ENCODE measurements around the gene OPA3.
"Not testable (repeated sequence)": the region's sequence is repeated elsewhere in the genome, so short reads cannot be mapped to it uniquely, and the experiment has no call there.

Gene OPA3

DNA sequence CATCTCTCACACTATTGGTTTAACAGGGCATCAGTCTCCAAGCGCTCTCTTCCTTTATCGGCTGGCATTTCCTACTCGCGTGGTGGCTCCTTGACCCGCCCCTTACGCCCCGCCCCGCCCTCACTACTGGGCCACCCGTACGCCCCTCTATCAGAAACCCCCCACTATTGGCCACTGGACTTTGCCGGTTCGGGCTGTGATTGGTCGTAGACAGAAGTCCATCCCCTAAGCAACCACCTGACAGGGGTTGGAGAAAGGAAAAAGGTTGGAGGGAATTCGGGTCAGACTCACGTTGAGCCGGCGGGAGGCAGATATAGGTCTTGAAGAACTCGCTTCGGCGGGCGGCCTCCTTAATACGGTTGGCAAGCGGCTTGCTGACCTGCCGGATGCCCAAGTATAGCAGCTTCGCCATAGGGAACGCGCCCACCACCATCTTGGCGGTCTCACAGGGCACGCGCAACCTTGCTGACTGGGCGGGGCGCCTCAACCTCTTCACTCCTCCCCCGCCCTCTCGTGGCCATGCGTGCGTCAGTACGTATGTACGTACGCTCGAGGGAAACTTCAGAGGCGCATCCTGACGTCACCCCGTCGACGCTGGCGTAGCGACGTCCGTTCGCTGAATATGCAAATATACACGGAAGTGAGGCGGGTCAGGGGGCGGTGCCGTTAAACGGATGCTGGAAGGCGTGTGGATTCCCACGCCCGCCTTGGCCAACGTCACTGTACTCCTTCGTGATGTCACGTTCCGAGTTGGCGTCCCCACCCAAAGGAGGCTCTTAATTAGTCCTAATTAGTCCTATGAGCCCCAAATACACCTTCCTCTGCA, at the start of gene OPA3:
Gene OPA3 (minus strand): TSS at position 471 of the 826 bp plus-strand sequence. CDS start 38 bp downstream, at position 433.
- peak; percentile 99 for DNase-seq (ENCODE audit: low spot score)

DNA sequence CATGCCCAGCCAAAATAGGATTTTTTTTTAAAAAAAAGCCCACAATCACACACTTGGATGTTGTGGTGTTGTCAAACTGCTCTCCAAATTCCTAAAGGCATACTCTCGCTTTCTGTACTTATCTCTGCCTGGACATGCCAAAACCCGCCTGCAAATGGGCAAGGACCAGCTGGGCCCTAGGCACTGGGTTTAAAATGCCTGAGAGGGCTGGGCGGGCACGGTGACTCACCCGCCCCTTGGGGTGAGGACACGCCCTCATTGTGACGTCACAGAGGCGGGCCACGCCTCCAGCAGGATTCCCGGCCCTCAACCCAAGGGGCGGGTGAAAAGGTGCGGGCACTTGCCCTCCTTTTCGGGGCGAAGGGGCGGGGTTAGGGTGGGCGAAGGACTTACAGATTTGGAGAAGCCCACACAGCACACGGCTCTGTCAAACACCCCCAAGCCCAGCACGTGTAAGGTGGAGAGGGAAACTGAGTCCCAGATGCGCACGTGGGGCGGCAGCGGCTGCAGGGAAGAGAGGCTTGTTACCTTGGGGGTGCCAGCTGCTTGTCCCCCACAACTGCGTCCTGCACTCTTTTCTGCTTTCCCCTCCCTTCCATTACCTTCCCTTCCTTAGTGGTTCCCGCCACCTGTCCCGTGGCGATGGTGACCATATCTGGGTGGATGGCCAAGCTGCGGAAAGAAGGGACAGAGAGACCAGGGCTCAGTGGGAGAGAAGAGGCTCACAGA, 48.0 kb upstream of the OPA3 start:
- DNase-seq (ENCODE audit: low spot score) = peak; percentile 99

DNA sequence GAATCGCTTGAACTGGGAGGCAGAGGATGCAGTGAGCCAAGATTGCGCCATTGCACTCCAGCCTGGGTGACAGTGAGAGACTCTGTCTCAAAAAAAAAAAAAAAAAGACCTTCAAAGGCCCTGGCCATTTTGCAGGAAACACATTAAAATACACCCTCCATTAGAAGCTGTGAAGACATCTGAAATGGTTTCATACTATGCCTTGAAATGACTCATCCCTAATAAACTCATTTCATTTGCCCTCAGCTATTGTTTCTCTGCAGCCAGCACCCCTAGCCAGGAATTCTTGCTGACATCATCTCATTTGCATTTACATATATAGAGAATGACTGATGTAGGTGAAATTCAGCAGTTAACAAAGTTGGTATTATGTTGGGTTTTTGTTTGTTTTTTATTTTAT, 45.9 kb upstream of the OPA3 start:
- peak; percentile 87 for DNase-seq (ENCODE audit: low spot score)

DNA sequence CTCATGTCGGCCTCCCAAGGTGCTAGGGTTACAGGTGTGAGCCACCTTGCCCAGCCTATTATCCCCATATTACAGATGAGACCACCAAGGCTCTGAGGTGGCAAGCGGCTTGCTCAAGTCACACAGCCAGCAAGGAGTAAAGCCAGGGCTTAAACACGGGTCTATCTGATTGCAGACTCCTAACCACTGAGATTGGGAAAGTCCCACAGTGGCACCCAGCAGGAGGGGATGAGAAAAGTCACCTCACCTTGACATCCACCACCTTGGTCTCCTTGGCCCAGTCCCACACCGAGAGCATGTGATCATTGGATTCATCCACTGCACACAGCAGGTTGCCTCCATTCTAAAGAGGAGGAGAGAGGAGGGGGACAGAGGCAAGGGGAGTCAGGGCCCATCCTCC, 45.1 kb upstream of the OPA3 start:
- DNase-seq (ENCODE audit: low spot score) = no peak

DNA sequence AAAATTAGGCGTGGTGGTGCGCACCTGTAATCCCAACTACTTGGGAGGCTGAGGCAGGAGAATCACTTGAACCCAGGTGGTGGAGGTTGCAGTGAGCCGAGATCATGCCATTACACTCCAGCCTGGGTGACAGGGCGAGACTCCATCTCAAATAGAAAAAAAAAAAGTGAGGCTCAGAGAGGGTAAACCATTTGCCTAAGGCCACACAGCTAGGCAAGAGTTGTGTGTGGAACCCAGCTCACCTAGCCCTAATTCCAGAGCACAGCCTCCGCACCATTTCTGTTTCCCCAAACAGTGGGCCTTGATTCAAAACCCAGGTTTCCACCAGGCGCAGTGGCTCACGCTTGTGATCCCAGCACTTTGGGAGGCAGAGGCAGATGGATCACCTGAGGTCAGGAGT, 43.6 kb upstream of the OPA3 start:
- DNase-seq (ENCODE audit: low spot score) = not testable (repeated sequence)

DNA sequence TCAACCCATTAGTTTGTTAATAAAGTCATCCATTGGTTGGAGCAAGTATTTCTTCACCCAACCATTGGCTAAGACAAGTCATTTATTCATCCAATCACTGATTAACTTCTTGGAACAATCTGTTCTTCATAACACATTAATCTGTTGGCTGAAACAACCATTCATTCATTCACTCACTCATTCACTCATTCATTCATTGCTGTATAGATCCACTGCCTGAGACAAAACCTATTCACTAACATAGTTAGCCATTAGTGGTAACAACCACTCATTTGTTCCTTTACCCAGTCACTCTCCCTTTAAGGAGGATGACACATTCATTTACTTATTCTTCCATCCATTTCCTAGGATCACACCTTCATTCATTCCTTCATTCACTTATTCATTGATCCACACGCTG, 39.4 kb upstream of the OPA3 start:
- no peak for DNase-seq (ENCODE audit: low spot score)

DNA sequence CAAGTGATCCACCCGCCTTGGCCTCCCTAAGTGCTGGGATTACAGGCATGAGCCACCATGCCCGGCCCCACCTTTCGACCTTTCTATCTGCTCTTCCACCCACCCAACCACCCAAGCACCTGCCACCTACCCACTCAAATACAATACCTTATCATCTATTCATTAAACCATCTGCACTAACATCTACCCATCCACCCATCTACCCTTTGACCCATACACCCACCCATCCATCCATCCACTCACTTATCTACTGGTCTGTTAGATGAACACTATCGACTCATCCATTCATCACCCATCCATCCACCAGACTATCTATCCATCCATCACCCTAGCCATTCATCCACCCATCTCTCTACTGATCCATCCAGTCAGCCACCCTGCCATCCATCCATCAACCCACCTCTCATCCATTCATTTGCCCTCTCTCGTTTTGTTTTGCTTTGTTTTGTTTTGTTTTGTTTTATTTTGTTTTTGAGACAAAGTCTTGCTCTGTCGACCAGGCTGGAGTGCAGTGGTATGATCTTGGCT, 37.4 kb upstream of the OPA3 start:
- DNase-seq (ENCODE audit: low spot score) = no peak

DNA sequence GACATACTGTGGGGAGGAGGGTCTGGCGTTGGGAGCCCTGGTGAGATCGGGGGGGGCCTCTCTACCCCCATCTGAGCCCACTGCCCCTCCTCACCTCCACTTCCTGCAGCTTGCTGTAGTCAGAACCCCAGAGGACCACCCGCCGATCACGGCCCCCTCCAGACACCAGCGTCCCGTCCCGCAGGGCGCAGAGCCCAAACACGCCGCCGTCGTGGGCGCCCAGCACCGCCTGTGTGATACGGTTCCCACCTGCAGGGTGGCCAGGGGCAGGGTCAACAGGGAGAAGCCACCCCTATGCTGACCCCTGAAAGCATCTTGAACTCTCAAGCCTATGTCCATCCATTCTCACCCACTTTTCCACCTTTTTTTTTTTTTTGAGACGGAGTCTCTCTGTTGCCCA, 36.8 kb upstream of the OPA3 start:
- DNase-seq (ENCODE audit: low spot score) = no peak

DNA sequence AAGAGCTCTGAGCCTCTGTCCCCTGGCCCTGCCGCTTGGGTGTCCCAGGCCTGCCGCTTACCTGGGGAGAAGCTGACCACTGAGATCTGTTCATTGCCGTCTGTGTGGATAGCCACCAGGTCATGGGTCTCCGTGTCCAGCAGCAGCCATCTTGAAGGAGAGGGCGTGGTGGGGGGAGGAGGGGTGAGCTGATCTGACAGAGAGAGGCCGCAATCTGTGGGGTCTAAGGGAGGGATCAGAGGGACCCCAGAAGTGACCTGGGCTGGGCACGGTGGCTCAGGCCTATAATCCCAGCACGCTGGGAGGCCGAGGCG, 32.1 kb upstream of the OPA3 start:
- no peak for DNase-seq (ENCODE audit: low spot score)

DNA sequence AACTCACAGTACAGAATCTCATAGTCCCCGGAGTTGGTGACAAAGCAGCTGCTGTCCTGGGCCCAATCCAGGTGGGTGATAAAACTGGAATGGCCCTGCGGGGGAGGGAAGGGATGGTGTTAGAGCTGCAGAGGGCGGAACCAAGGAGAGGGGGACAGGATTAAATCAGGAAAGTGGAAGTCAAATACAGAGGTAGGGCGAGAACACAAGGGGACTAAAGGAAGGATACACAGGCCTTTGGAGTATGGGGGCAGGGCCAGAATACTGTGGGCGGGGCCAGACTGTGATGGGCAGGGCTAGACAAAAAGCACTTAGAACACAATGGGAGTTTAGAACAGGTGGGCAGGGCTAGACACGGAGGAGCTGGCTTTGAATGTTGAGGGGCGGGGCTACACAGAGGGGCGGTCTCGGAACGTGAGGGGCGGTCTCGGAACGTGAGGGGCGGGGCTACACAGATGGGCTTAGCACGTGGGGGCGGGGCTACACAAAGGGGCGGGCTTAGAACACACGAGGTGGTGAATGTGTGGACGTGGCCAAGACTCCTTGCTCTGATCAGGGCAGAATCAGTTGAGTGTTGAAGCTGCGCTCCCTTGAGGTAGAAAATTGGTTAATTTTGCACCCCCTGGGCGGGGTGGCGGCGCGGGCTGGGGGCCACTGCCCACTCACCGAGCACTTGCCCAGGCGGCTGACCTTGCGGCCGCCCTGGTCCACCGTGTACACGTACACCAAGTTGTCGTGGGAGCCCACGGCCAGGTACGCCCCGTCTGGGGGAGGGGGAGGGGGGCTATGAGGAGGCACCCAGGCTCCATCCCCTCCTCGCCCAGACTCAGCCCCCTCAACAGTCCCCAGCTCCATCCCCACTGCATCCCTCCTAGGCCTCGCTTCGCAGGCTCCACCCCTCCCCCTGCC, 31.4 kb upstream of the OPA3 start:
- DNase-seq (ENCODE audit: low spot score) = peak; percentile 82

DNA sequence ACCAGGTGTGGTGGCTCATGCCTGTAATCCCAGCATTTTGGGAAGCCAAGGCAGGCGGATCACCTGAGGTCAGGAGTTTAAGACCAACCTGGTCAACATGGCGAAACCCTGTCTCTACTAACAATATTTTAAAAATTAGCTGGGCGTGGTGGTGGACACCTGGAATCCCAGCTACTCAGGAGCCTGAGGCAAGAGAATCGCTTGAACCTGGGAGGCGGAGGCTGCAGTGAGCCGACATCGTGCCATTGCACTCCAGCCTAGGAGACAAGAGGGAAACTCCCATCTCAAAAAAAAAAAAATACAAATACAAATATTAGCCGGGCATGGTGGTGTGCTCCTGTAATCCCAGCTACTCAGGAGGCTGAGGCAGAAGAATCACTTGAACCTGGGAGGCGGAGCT, 30.5 kb upstream of the OPA3 start:
- DNase-seq (ENCODE audit: low spot score) = not testable (repeated sequence)

DNA sequence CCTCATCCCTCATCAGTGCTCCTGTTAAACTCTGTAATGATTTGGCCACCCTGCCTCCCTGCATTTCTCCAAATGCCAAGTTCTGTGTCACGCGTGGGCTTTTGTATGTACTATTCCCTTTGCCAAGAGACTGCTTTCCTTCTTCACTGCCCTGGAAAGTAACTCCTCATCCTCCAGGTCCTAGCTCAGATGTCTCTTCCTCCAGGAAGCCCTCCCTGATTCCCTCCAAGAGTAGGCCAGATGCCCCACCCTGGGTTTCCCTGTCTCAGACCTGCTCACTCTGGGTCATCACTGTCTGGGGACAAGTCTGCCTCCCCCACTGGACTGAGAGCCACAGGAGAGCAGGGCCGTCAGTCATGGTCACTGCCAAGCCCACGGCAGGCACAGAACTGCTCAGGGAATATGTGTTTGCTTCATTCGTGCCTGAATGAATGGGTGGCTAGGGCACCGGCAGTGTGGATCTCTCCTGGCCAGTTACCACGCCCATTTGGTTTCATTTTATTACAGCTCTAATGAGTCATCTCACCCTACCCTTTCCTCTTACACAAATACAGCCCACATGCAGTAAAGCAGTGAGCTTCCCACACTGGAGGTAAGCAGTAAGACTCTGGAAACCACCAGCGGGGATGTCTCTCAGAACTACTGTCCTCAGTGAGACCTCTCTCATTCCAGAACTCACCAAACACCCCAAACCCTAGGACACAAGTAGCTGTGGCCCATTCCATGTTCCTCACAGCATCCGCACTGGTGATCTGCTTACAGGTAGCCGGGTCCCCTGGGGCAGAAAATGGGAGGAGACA, 29.5 kb upstream of the OPA3 start:
- peak; percentile 96 for DNase-seq (ENCODE audit: low spot score)

DNA sequence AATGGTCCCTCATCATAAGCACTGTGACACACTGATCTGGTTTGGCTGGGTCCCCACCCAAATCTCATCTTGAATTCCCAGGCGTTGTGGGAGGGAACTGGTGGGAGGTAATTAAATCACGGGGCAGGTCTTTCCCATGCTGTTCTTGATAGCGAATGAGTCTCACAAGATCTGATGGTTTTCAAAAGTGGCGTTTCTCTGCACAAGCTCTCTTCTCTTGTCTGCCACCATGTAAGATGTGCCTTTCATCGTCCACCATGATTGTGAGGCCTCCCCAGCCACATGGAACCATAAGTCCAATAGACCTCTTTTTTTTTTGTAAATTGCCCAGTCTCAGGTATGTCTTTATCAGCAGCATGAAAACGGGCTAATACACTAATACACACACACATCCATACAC, 24.3 kb upstream of the OPA3 start:
- DNase-seq (ENCODE audit: low spot score) = no peak

DNA sequence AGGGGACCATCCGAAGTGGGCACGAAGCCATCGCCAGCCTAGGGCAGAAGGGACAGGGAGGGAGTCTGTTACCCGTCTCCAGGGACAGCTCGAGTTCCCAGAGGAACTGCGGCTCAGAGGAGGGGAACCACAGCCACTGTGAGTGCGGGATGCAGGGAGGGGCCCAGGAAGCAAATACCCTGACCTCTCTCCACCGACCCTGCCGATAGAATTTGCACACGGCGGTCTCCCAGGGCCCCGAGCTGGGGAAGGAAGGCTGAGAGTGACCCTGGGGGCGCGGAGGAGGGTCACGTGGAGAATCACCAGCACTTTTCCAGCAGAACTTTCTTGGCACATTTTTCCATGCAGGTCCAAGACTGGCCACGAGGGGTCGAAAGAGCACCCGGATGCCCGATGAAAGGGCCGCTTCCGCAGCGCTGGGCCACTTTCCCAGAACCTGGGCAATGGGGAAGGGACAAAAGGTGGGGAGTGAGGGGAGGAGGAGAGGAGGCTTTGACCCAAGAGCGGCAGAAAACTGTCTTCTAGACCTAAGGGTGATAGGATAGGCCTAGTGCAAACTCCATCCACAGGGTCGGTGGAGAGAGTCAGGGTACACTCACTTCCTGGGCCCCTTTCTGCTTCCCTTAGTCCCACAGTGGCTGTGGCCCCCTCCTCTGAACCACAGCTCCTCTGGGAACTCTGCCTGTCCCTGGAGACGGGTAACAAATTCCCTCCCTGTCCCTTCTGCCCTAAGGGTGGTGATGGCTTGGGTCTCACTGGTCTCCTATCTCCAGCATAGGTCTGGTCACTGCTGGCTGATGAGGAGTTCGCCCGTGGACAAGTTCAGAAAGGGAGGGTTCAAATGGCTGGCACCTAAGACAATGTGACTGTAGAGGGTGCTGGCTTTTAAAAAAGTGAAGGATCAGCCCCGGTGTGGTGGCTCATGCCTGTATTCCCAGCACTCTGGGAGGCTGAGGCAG, 22.7 kb upstream of the OPA3 start:
- DNase-seq (ENCODE audit: low spot score) = peak; percentile 81

DNA sequence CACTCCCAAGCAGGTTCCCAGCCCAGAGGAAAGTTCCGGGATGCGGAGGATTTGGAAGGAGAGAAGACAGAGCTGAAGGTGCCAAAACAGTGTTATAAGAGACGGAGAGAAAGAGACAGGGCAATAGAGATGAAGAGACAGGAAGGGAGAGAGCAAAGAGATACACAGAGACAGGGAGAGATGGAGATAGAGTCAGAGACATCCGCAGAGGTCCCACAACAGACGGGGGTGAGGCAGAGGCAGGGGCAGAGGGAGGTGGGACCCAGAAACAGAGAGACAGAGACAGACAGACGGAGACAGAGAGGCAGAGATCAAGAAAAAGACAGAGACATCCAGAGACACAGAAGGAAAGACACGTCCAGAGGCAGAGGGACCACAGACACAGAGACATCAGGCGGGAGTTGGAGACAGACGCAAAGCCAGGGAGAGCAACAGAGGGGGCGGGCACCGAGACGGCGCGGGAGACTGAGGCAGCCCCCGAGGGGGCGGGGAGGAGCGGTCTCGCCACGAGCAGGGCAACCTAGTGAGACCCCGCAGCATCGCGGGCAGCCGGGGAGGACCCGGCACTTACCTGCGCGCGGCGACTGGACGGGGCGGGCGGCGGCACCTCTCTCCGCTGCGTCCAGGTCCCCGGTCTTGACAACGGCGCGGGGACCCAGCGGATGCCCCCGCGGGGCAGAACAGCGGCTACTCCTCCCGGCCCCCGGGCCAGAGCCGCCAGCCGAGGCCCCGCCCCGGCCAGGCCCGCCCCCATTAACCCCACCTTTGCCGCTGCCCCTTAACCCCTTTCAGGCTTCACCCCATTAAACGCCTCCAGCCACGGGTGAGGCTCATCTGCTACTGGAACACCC, 17.1 kb upstream of the OPA3 start, which contains the start of gene GPR4:
Gene GPR4 (minus strand): TSS at position 689 of the 851 bp plus-strand sequence. CDS start 10,346 bp downstream, outside the sequence.
- peak; percentile 28 for DNase-seq (ENCODE audit: low spot score)

DNA sequence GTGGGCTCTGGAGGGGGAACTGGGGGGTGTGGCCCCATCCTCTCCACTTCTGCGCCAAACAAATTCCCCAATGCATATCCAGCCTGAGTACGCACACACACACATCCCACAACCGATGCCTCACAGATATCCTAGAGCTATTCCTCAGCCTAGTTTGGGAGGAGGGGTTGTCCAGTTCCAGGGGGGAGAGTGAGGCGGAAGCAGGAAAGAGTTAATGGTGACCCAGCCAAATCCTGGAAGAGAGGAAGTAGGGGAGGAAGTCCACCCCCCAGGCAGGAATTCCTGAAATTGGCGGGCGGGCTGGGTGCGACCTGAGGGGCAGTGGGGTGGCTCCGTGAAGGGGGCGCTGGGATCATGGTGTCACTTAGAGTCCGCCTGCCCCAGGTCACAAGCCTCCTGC, 16.5 kb upstream of the OPA3 start:
- no peak for DNase-seq (ENCODE audit: low spot score)

DNA sequence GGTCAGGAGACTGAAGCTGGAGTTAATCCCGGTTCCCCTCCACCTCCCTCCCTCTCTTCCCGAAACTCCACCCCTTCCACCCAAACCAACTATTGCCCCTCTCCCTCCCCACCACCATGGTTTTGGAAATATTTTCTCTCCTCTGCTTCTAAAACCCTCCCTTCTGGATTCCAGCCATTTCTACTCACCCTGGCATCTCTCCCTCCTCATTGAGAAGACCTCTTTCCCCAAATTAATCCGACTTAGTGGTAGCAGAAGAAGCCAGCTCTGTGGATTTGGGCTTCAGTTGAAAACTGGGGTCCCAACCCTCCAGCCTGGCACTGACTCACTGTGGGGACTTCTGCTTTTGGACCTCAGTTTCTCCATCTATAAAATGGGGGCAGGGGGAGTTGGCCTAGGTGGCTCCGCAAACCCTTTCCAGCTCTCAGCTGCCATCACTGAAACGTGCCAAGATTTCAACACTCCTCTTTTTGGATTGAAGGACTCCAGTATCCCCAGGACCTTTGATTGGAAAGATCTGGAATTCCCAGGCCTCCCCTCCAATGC, 15.8 kb upstream of the OPA3 start:
- DNase-seq (ENCODE audit: low spot score) = no peak

DNA sequence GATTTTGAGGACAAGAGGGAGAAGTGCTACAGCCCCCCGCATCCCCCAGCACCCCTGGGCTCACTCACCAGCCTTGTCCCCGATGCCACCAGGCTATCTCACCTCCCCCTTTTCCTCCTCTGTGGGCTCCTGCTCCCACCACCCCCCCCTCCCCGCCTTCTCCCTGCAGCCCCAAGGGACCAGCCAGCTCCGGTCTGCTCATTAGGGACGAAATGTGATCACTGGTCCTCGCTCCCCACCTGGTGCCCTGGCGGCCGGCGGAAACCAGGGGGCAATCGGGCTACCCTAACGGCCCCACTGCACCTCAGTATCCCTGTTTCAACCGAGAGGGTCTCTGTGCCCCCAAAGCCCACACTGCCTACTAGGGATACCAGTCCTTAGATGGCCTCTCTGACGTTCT, 14.7 kb upstream of the OPA3 start:
- DNase-seq (ENCODE audit: low spot score) = no peak
